DOHH2 (cell line): ENCODE results near the gene VILL.

Experiments used
- CTCF ChIP-seq: fragments of 200-600 bp; sonication (generic); IDR thresholded peaks from one replicate; pipeline ENCODE4 v1.5.1; 2014; ENCODE audit warnings: antibody characterized with exemption, mild to moderate bottlenecking, low read depth, low read length; ENCODE audit not compliant: poor library complexity, severe bottlenecking
- EZH2phosphoT487 ChIP-seq: fragments of 200-600 bp; sonication (generic); IDR thresholded peaks from 2 replicates; pipeline ENCODE4 v1.6.1; 2017; ENCODE audit warnings: borderline replicate concordance, mild to moderate bottlenecking, antibody characterized with exemption, low read length, moderate library complexity, mixed read lengths

- TF ChIP-seq CTCF (no peak), EZH2phosphoT487 (no peak)
These were observed 46.8 kb upstream of the VILL start for GRCh38 chr3:37943631-37944314.
